GM21526 (cell line): ENCODE results near the gene HEPACAM.

ENCODE experiments used
- ATAC-seq: cut with Tn5 transposase; IDR thresholded peaks from one replicate; pipeline ENCODE4 v1.9.1; 2021; ENCODE audit warnings: moderate library complexity; ENCODE audit not compliant: unreplicated experiment, low FRiP score

HEPACAM gene

GRCh38 chr11:124872280-124872679 lies 63.6 kb downstream of the HEPACAM start:
- no peak for ATAC-seq

- ATAC-seq, result no peak
These were observed 65.4 kb downstream of the HEPACAM start for GRCh38 chr11:124870430-124870829.

- ATAC-seq, result no peak
These were observed 65.9 kb downstream of the HEPACAM start for GRCh38 chr11:124869856-124870387.

- ATAC-seq, result no peak
These were observed 66.5 kb downstream of the HEPACAM start for GRCh38 chr11:124869331-124869730.
